Activated naive CD8-positive, alpha-beta T cell (primary cell): ENCODE results near the gene LAMB3.

Experiments used
- H3K27ac Mint-ChIP-seq: one replicate; pipeline ENCODE4 v1.8.0; 2021; ENCODE audit warnings: mixed read lengths
- H3K27me3 Mint-ChIP-seq: one replicate; pipeline ENCODE4 v1.8.0; 2021; ENCODE audit warnings: mixed read lengths
- H3K36me3 Mint-ChIP-seq: one replicate; pipeline ENCODE4 v1.8.0; 2021; ENCODE audit warnings: mixed read lengths
- H3K4me1 Mint-ChIP-seq: one replicate; pipeline ENCODE4 v1.8.0; 2021; ENCODE audit warnings: low read depth, mixed read lengths
- H3K4me3 Mint-ChIP-seq: one replicate; pipeline ENCODE4 v1.8.0; 2021; ENCODE audit warnings: mild to moderate bottlenecking, mixed read lengths
- H3K9me3 Mint-ChIP-seq: one replicate; pipeline ENCODE4 v1.8.0; 2021; ENCODE audit warnings: low read depth, mixed read lengths

Gene LAMB3

GRCh38 chr1:209651138-209651587 is 1.1 kb downstream of the LAMB3 start:
- Mint-ChIP-seq H3K9me3 (no peaks in the 10 kb centered on the region), H3K27me3 (no peaks in the 10 kb centered on the region), H3K4me3 (no peak overlapping the region), H3K27ac (no peak overlapping the region), H3K36me3 (no peaks in the 10 kb centered on the region), H3K4me1 (peaks cover 25% of the 10 kb centered on the region)

- H3K9me3 Mint-ChIP-seq = no peaks in the 10 kb centered on the region
- H3K4me3 Mint-ChIP-seq = no peak overlapping the region
- H3K4me1 Mint-ChIP-seq = peaks cover 25% of the 10 kb centered on the region
- no peaks in the 10 kb centered on the region for H3K27me3 Mint-ChIP-seq
- H3K27ac Mint-ChIP-seq = no peak overlapping the region
- no peaks in the 10 kb centered on the region for H3K36me3 Mint-ChIP-seq
Measured at GRCh38 chr1:209650454-209650853, 1.8 kb downstream of the LAMB3 start.

DNA sequence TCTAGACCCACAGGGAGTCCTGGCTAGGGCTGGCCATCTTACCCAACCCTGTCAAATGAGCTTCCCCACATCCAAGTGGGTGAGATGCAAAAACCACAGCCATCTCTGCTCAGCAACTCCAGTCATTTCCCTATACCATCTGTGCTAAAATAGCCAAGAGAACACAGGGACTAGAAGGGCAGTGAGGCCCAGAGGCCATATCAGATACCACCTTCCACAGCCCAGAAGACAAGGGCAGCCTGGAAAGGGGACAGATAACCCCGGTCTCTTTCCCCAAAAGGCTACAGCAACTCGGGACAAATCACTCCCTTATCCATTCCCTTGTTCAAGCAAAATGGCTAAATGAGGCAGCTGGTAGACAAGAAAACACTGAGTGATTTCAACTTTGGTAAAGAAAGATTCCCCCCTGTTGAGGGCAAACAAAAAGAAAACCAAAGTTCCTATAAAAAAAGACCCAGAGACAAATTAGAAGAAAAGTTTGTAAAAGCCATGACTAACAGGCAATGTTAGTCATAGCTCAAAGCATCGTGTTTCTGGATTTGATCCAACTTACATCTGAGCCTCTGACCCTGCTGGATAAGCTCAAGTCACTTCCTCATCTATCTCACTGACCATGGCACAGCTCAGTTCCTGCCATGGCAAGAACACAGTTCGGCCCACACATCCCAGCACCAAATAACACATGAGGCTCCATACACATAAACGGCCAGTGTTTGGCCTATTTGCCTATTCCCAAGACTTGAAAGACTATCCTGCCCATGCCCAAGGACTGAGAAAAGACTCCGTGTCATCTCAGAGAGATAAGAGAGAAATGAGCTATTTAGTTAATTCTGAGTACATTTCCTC is 3.1 kb downstream of the LAMB3 start:
- no peak overlapping the region for H3K4me3 Mint-ChIP-seq
- H3K27me3 Mint-ChIP-seq = no peaks in the 10 kb centered on the region
- no peak overlapping the region for H3K27ac Mint-ChIP-seq
- H3K4me1 Mint-ChIP-seq = peaks cover 25% of the 10 kb centered on the region
- H3K36me3 Mint-ChIP-seq = no peaks in the 10 kb centered on the region
- H3K9me3 Mint-ChIP-seq = no peaks in the 10 kb centered on the region

GRCh38 chr1:209648346-209648745 is 3.9 kb downstream of the LAMB3 start:
- Mint-ChIP-seq H3K4me1 (peaks cover 20% of the 10 kb centered on the region), H3K9me3 (no peaks in the 10 kb centered on the region), H3K27ac (no peak overlapping the region), H3K4me3 (no peak overlapping the region), H3K36me3 (no peaks in the 10 kb centered on the region), H3K27me3 (no peaks in the 10 kb centered on the region)

DNA sequence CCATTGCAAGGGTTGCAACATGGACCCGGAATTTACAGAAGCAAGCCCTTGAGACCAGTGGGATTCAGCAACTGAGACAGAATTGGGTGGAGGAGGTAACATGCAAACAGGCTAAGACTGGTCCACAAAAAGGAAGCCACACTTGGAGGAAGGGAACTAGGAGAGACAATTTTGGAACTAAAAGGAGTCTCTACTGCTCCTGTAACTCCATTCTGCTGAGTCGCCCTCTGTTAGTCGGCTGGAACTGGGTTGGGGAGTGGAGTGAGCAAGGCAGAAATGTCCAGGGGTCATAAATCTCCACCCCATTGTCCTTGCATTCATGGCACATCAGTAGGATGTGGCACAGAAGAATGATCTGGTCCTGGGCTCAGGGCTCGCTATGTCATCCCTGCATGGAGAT is 5.1 kb downstream of the LAMB3 start:
- H3K4me3 Mint-ChIP-seq = no peak overlapping the region
- no peaks in the 10 kb centered on the region for H3K27me3 Mint-ChIP-seq
- peaks cover 12% of the 10 kb centered on the region for H3K4me1 Mint-ChIP-seq
- no peaks in the 10 kb centered on the region for H3K36me3 Mint-ChIP-seq
- no peaks in the 10 kb centered on the region for H3K9me3 Mint-ChIP-seq
- no peak overlapping the region for H3K27ac Mint-ChIP-seq

DNA sequence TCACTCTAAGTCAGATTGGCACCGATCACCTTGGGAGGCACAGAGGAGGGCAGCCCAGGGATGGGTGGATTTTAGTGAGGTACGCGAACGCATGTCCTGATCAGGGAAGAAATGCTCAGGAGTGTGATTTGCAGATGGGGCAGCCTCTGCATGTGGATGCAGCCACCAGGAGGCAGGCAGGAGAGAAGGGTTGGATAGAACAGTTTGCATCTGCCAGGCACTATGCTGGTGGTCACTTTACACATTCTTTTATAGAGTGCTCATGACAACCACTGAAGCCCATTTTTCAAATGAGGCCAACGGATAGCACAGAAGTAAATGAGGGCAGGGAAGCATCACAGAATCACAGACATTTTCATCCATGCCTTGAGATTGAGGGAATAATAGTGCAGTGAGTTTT is 5.7 kb downstream of the LAMB3 start:
- no peaks in the 10 kb centered on the region for H3K36me3 Mint-ChIP-seq
- no peaks in the 10 kb centered on the region for H3K9me3 Mint-ChIP-seq
- H3K27ac Mint-ChIP-seq = no peak overlapping the region
- H3K4me3 Mint-ChIP-seq = no peak overlapping the region
- no peaks in the 10 kb centered on the region for H3K27me3 Mint-ChIP-seq
- H3K4me1 Mint-ChIP-seq = peaks cover 10% of the 10 kb centered on the region

DNA sequence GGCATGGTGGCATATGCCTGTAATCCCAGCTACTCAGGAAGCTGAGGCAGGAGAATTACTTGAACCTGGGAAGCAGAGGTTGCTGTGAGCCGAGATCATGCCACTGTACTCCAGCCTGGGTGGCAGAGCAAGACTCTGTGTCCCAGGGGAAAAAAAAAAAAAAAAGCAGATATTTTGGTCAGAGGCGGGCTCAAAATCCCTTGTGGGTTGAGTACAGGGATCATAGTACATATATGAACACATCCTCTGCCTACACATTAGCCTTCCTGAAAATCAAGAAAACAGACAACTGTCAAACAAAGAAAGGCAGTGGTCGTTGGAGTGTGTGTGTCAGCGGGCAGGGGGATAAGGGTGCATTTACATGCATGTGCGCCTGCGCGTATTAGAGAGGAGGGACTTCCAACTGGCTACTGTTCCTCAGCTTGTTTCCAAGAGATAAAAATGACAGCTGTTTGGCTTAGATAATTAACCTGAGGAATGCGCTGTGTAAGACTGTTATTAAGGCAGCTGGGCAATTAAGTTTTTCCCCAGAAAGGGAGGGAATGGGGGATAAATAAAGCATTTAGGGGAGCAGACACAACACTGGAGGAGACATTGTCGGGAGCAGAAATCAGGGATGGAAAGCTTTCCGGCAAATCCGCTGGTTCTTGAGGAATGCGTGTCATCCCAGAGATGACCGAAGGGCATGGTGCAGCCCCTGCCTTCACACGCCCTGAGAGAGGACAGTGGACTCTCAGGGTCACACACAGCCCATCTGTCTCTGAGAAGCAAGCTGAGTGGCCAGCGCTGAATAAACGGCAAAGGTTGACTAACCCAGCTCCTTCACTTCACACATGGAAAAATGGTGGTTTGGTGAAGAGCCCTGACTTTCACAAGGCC is 6.4 kb downstream of the LAMB3 start:
- peaks cover 6% of the 10 kb centered on the region for H3K4me1 Mint-ChIP-seq
- H3K4me3 Mint-ChIP-seq = no peak overlapping the region
- H3K9me3 Mint-ChIP-seq = no peaks in the 10 kb centered on the region
- no peaks in the 10 kb centered on the region for H3K27me3 Mint-ChIP-seq
- no peaks in the 10 kb centered on the region for H3K36me3 Mint-ChIP-seq
- no peak overlapping the region for H3K27ac Mint-ChIP-seq

DNA sequence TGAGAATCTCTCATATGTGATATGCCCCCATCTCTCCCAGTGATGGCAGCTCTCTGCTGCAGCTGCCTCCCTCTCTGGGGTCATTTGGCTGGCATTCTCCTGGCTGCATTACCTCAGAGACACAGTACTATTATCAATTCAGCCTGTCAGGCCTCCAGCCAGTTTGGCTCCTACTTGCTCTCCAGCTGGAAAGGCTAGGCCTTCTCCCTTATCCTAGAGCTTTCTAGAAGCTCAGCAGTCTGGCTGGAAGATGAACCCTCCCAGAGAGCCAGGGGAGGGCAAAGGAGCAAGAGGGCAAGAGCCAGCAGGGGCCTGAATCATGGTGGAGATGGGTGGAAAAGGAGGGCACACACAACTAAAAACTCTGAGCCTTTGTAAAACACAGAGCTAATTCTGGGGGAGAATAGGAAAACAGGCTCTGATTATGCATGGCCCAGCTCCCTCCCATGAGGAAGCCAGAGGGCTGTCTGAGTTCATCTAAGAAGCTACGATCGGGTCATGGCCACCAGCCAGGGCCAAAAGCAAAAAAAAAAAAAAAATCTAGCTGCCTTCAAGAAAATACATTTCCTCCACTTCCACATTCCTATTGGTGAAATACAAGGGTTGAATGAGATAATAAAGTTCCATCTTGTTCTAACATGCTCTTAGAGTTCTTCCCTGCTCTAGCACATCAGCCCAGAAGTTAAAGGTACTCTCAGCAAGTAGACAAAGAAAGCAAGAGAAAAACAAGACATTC is 8.8 kb downstream of the LAMB3 start:
- no peaks in the 10 kb centered on the region for H3K36me3 Mint-ChIP-seq
- no peak overlapping the region for H3K4me3 Mint-ChIP-seq
- no peaks in the 10 kb centered on the region for H3K27me3 Mint-ChIP-seq
- H3K4me1 Mint-ChIP-seq = no peaks in the 10 kb centered on the region
- no peaks in the 10 kb centered on the region for H3K9me3 Mint-ChIP-seq
- no peak overlapping the region for H3K27ac Mint-ChIP-seq

- H3K27ac Mint-ChIP-seq = no peak overlapping the region
- H3K4me3 Mint-ChIP-seq = no peak overlapping the region
- no peaks in the 10 kb centered on the region for H3K36me3 Mint-ChIP-seq
- no peaks in the 10 kb centered on the region for H3K4me1 Mint-ChIP-seq
- no peaks in the 10 kb centered on the region for H3K27me3 Mint-ChIP-seq
- H3K9me3 Mint-ChIP-seq = no peaks in the 10 kb centered on the region
Measured at GRCh38 chr1:209642816-209643215, 9.4 kb downstream of the LAMB3 start.

- Mint-ChIP-seq H3K36me3 (no peaks in the 10 kb centered on the region), H3K27me3 (no peaks in the 10 kb centered on the region), H3K4me1 (no peaks in the 10 kb centered on the region), H3K27ac (no peak overlapping the region), H3K4me3 (no peak overlapping the region), H3K9me3 (no peaks in the 10 kb centered on the region)
Measured at GRCh38 chr1:209641832-209642172, 10.4 kb downstream of the LAMB3 start.

- H3K36me3 Mint-ChIP-seq = no peaks in the 10 kb centered on the region
- no peaks in the 10 kb centered on the region for H3K4me1 Mint-ChIP-seq
- H3K9me3 Mint-ChIP-seq = no peaks in the 10 kb centered on the region
- no peaks in the 10 kb centered on the region for H3K27me3 Mint-ChIP-seq
- no peak overlapping the region for H3K27ac Mint-ChIP-seq
- H3K4me3 Mint-ChIP-seq = no peak overlapping the region
Measured at GRCh38 chr1:209635850-209636249, 16.4 kb downstream of the LAMB3 start.

DNA sequence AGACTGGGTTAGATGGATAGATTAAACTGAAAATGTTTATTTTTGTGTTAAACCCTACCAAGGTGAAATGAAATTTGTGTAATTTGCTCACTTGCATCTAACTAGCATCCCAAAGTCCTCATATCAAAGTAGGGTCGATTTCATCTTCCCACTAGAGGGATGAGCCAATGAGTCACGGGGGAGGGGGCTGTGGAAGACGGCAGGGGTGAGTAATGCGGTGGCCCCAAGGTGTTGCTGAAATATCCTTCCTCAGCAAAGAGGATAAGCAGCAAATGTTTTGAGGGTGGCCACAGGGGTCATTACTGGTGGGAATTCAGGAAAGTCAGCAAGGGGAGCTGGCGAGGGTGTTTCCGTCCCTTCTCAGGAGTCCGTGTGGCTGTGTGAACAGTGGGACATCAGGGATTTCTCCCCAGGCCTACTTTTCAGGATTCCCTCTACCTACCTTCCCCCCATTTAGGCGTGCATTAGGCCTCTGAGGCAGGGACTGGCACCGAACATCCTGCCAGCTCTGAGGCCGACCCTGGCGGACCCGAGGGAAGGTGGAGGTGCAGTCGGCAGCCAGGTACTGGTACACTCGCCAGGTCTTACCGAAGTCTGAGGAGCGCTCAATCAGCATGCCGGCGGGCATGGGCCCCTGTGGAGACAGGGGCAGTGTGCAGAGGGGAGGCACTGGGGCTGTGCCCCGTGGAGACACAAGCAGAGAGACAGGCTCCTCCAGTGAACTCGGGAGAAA is 18.1 kb downstream of the LAMB3 start:
- Mint-ChIP-seq H3K36me3 (no peaks in the 10 kb centered on the region), H3K27ac (no peak overlapping the region), H3K9me3 (no peaks in the 10 kb centered on the region), H3K4me1 (no peaks in the 10 kb centered on the region), H3K4me3 (no peak overlapping the region), H3K27me3 (no peaks in the 10 kb centered on the region)

GRCh38 chr1:209633335-209633997 is 18.8 kb downstream of the LAMB3 start:
- no peak overlapping the region for H3K4me3 Mint-ChIP-seq
- no peak overlapping the region for H3K27ac Mint-ChIP-seq
- H3K27me3 Mint-ChIP-seq = no peaks in the 10 kb centered on the region
- no peaks in the 10 kb centered on the region for H3K9me3 Mint-ChIP-seq
- no peaks in the 10 kb centered on the region for H3K36me3 Mint-ChIP-seq
- H3K4me1 Mint-ChIP-seq = no peaks in the 10 kb centered on the region
